Natural killer cell (primary cell): ENCODE measurements around the gene CAPN5. TPM values are rescaled to one million over a fixed set of nuclear protein-coding genes. Genes with fewer than 3 reads are reported as not detected.

Experiments used
- ATAC-seq, 3 donors: fragments of 150-1000 bp in 2 of 3; fragments of 200-7000 bp in 1 of 3; cut with Tn5 transposase; 1 replicate in 1 of 3; 2 replicates in 2 of 3; pipeline ENCODE4 v1.10.0; 2021; ENCODE audit warnings: mild to moderate bottlenecking in 2 of 3, moderate library complexity in 2 of 3
- DNase-seq, 2 donors: peaks; one replicate each; pipeline versions ENCODE4 v3.0.0 to v3.0.0-alpha.2; 2013 to 2021; ENCODE audit warnings: mixed read lengths in 1 of 2
- H3K27ac ChIP-seq: one replicate; pipeline ENCODE4 v1.5.1; 2013; ENCODE audit warnings: mild to moderate bottlenecking, low read length
- H3K27me3 ChIP-seq: one replicate; pipeline ENCODE4 v1.6.1; 2013; ENCODE audit warnings: low read length; ENCODE audit not compliant: control insufficient read depth, insufficient read depth
- H3K36me3 ChIP-seq: one replicate; pipeline ENCODE4 v1.6.1; 2013; ENCODE audit warnings: low read length; ENCODE audit not compliant: control insufficient read depth, insufficient read depth
- H3K4me1 ChIP-seq: one replicate; pipeline ENCODE4 v1.6.1; 2013; ENCODE audit warnings: low read length; ENCODE audit not compliant: control insufficient read depth, insufficient read depth
- H3K4me3 ChIP-seq: one replicate; pipeline ENCODE4 v1.5.1; 2013; ENCODE audit warnings: low read length
- H3K9me3 ChIP-seq: one replicate; pipeline ENCODE4 v1.6.1; 2013; ENCODE audit warnings: low read length; ENCODE audit not compliant: control insufficient read depth, insufficient read depth
- H3K27ac Mint-ChIP-seq, 2 donors: one replicate each; pipeline ENCODE4 v1.8.0; 2022; ENCODE audit warnings: mild to moderate bottlenecking in 2 of 2, mixed read lengths in 2 of 2, moderate library complexity in 1 of 2
- H3K27me3 Mint-ChIP-seq, 2 donors: one replicate each; pipeline ENCODE4 v1.8.0; 2022; ENCODE audit warnings: low read depth in 2 of 2, mixed read lengths in 2 of 2
- H3K36me3 Mint-ChIP-seq: one replicate; pipeline ENCODE4 v1.8.0; 2022; ENCODE audit warnings: mixed read lengths
- H3K4me1 Mint-ChIP-seq, 2 donors: one replicate each; pipeline ENCODE4 v1.8.0; 2022; ENCODE audit warnings: mixed read lengths in 2 of 2
- H3K4me3 Mint-ChIP-seq: one replicate; pipeline ENCODE4 v1.8.0; 2022; ENCODE audit warnings: mild to moderate bottlenecking, moderate library complexity, mixed read lengths
- H3K9me3 Mint-ChIP-seq, 2 donors: one replicate each; pipeline ENCODE4 v1.8.0; 2022; ENCODE audit warnings: mixed read lengths in 2 of 2
- CTCF ChIP-seq: fragments of 200-600 bp; IDR thresholded peaks from one replicate; pipeline ENCODE4 v1.8.0; 2022; ENCODE audit warnings: antibody characterized with exemption
- WGBS: methylation state at CpG from one replicate; pipeline ENCODE4 v1.1.7; 2013; ENCODE audit warnings: missing lambda C conversion rate; ENCODE audit not compliant: insufficient coverage; 5-methylcytosine and 5-hydroxymethylcytosine counted together
- intact Hi-C: fragments of 100-400 bp; cut with micrococcal nuclease; formaldehyde crosslinking; loops from one replicate; pipeline ENCODE4 v1.14.2; 2022
- total RNA-seq, 4 donors: library from RNA; stranded (reverse); fragments of 120-200 nt in 1 of 4; gene quantifications; one replicate each; pipeline versions ENCODE4 v1.2.3 to v1.2.4, GENCODE V29; 2013 to 2022

CAPN5 gene
- total RNA-seq, 3 donors from 2014 or later (not counting 1 experiment from before 2014, with no cell fraction given) = 32.3 to 34.5 (median 34.3) TPM

GRCh38 chr11:77148963-77149715 is 82.4 kb downstream of the CAPN5 start:
- H3K4me3 ChIP-seq = no peak overlapping the region
- Mint-ChIP-seq H3K9me3 (no peaks in the 10 kb centered on the region), H3K4me1 (peaks cover 32 to 53% of the 10 kb centered on the region in 2 donors), H3K4me3 (no peak overlapping the region), H3K27ac (no peak overlapping the region), H3K36me3 (no peaks in the 10 kb centered on the region), H3K27me3 (peaks cover 17 to 24% of the 10 kb centered on the region in 2 donors)
- no peaks in the 10 kb centered on the region for H3K9me3 ChIP-seq
- DNase-seq = no peak
- WGBS = 97% methylated on average over 8 of the region's 8 CpGs
- intact Hi-C loops = no loop called here
- H3K36me3 ChIP-seq = no peaks in the 10 kb centered on the region
- ATAC-seq = no peak
- H3K4me1 ChIP-seq = peaks cover 48% of the 10 kb centered on the region
- H3K27me3 ChIP-seq = peaks cover 4% of the 10 kb centered on the region
- H3K27ac ChIP-seq = no peak overlapping the region
- no peak for TF ChIP-seq CTCF

GRCh38 chr11:77149716-77150392 is 83.1 kb downstream of the CAPN5 start:
- ATAC-seq = no peak
- intact Hi-C loops = no loop called here
- TF ChIP-seq CTCF = no peak
- no peak overlapping the region for H3K4me3 Mint-ChIP-seq
- Histone ChIP-seq H3K36me3 (no peaks in the 10 kb centered on the region), H3K9me3 (no peaks in the 10 kb centered on the region), H3K27me3 (peaks cover 4% of the 10 kb centered on the region), H3K27ac (no peak overlapping the region), H3K4me3 (no peak overlapping the region), H3K4me1 (peaks cover 55% of the 10 kb centered on the region)
- peaks cover 34 to 61% of the 10 kb centered on the region in 2 donors for H3K4me1 Mint-ChIP-seq
- no peak for DNase-seq
- no peaks in the 10 kb centered on the region for H3K9me3 Mint-ChIP-seq
- peaks cover 17 to 24% of the 10 kb centered on the region in 2 donors for H3K27me3 Mint-ChIP-seq
- no peak overlapping the region for H3K27ac Mint-ChIP-seq
- no peaks in the 10 kb centered on the region for H3K36me3 Mint-ChIP-seq
- WGBS = 93% methylated on average over 12 of the region's 12 CpGs

- Mint-ChIP-seq H3K27ac (no peak overlapping the region), H3K27me3 (peaks cover 17 to 25% of the 10 kb centered on the region in 2 donors), H3K9me3 (no peaks in the 10 kb centered on the region), H3K4me1 (peaks cover 40 to 70% of the 10 kb centered on the region in 2 donors), H3K4me3 (no peak overlapping the region), H3K36me3 (no peaks in the 10 kb centered on the region)
- peaks cover 4% of the 10 kb centered on the region for H3K27me3 ChIP-seq
- H3K9me3 ChIP-seq = no peaks in the 10 kb centered on the region
- intact Hi-C loops = no loop called here
- H3K27ac ChIP-seq = no peak overlapping the region
- no peaks in the 10 kb centered on the region for H3K36me3 ChIP-seq
- peaks cover 65% of the 10 kb centered on the region for H3K4me1 ChIP-seq
- WGBS = 98% methylated on average over 10 of the region's 10 CpGs
- DNase-seq = no peak
- H3K4me3 ChIP-seq = no peak overlapping the region
- no peak for TF ChIP-seq CTCF
- no peak for ATAC-seq
Measured at GRCh38 chr11:77150836-77151235, 84.1 kb downstream of the CAPN5 start.
